AG09319 (cell line): ENCODE results near the gene GGA3.

Experiments
- DNase-seq: peaks from one replicate; pipeline ENCODE4 v3.0.0-alpha.2; 2010; ENCODE audit warnings: low read depth; ENCODE audit errors: extremely low read depth
- CTCF ChIP-seq: IDR thresholded peaks from 2 replicates; pipeline ENCODE4 v1.5.1; 2011; ENCODE audit warnings: low read depth, mild to moderate bottlenecking, inconsistent platforms, low read length, moderate library complexity

Gene GGA3

GRCh38 chr17:75237100-75238014 is 24.0 kb downstream of the GGA3 start:
- DNase-seq = no peak
- no peak for TF ChIP-seq CTCF

DNA sequence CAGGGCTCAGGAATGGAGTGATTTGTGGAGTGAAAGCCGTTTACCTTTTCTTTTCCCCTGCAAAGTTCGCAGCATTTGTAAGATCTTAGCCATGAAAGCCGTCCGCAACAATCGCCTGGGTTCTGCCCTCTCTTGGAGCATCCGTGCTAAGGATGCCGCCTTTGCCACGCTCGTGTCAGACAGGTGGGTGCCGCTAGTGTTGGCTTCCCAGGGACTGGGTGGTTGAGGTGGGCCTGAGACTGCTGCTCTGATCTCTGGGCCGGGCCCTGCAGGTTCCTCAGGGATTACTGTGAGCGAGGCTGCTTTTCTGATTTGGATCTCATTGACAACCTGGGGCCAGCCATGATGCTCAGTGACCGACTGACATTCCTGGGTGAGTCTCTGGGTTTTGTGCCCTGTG is 28.6 kb downstream of the GGA3 start:
- no peak for DNase-seq
- TF ChIP-seq CTCF = no peak

DNA sequence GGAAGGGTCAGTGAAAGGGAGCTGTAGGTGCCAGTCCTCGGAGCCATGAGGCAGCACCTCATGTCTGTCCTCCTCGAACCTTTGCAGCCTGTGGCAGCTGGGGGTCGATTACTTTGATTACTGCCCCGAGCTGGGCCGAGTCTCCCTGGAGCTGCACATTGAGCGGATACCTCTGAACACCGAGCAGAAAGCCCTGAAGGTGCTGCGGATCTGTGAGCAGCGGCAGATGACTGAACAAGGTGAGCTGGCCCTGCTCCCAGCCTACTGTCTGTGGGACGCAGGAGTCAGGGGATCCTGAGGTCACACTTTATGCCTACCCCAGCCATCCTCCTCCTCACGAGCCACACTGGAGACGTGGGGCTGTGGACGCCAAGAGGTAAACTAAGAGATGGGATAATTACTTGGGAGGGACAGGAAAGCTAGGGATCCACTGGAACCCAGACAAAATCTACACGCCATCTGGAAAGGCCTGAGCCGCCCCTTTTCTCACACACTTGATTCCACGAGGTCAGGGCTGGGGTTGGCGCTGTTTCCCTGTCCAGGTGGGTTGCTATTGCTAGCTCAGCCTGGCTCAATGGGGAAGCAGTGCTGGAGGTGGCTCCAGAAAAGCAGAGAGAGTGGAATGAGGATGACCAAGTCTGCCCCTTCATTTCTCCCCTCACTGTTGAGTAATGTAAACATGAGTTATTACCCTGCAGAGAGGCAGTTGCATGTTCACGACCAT is 29.5 kb downstream of the GGA3 start:
- TF ChIP-seq CTCF = no peak
- DNase-seq = no peak

DNA sequence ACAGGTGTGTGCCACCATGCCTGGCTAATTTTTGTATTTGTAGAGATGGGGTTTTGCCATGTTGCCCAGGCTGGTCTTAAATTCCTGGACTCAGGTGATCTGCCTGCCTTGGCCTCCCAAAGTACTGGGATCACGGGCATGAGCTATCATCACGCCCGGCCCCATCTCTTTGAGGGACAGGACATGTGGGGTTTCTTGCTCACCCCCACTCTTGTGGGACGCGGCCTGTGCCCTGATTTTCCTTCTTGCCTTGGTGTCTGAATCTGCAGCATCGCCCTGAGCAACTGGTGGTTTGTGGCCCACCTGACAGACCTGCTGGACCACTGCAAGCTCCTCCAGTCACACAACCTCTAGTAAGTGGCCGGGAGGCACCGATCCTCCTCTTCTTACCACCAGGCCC is 30.3 kb downstream of the GGA3 start:
- TF ChIP-seq CTCF = no peak
- no peak for DNase-seq

DNA sequence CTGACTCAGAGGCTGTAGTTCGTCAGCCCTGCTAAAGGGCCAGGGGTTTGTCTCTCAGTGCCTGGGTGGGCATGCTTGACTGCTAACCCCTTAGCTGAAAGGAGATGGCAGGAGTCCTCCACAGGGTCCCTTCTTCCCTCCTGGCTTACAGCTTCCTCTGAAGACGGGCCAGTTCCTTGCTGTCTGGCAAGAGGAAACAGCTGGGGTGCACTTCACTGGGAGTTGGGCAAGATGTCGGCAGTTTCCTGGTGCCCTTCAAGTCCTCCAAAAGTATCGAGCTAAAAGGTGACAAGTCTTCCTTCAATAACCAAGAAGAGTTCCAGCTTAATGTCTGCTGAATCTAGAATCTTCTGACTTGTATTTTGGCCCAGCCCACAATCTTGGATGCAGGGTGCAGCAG is 32.6 kb downstream of the GGA3 start:
- DNase-seq = no peak
- TF ChIP-seq CTCF = no peak

DNA sequence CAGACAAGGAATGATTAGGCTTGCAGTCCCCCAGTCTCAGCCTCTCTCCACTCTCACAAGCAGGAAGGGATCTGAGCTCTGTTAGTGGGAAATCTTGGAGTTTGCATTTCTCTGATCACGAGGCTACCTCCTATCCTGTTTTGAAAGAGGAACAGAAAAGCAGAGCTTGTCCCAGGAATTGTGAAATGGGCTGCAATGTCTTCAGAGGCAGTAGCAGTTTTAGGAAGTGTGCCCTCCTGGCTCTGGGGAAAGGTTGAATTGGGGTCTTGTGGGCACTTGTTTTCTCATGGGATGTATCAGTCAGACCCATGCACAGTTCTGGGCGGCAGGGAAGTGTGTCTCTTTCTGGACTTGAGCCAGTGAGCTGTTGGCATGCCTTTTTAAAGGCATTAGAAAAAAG is 33.1 kb downstream of the GGA3 start:
- no peak for DNase-seq
- TF ChIP-seq CTCF = no peak

DNA sequence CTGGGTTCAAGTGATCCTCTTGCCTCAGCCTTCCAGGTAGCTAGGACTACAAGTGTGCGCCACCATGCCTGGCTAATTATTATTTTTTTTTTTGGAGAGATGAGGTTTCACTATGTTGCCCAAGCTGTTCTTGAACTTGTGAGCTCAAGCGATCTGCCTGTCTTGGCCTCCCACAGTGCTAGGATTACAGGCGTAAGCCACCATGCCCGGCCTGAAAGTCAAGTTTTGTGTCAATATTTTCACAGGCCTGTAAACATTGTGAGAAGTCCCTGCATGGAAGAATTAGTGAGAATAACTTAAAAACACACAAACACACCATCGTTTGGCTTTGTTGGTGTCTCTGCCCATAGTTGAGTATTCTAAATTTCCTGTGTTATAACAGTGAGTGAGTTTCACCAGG is 33.7 kb downstream of the GGA3 start:
- TF ChIP-seq CTCF = no peak
- no peak for DNase-seq
